CD1c-positive myeloid dendritic cell (primary cell): ENCODE data around the gene MTOR.

Experiments
- DNase-seq: peaks from one replicate; pipeline ENCODE4 v3.0.0-alpha.2; 2016; ENCODE audit errors: extremely low spot score

The MTOR gene

GRCh38 chr1:11062965-11063401 is 199.4 kb downstream of the MTOR start:
- peak; percentile 5 for DNase-seq

GRCh38 chr1:11061652-11062365 is 200.5 kb downstream of the MTOR start:
- no peak for DNase-seq

DNA sequence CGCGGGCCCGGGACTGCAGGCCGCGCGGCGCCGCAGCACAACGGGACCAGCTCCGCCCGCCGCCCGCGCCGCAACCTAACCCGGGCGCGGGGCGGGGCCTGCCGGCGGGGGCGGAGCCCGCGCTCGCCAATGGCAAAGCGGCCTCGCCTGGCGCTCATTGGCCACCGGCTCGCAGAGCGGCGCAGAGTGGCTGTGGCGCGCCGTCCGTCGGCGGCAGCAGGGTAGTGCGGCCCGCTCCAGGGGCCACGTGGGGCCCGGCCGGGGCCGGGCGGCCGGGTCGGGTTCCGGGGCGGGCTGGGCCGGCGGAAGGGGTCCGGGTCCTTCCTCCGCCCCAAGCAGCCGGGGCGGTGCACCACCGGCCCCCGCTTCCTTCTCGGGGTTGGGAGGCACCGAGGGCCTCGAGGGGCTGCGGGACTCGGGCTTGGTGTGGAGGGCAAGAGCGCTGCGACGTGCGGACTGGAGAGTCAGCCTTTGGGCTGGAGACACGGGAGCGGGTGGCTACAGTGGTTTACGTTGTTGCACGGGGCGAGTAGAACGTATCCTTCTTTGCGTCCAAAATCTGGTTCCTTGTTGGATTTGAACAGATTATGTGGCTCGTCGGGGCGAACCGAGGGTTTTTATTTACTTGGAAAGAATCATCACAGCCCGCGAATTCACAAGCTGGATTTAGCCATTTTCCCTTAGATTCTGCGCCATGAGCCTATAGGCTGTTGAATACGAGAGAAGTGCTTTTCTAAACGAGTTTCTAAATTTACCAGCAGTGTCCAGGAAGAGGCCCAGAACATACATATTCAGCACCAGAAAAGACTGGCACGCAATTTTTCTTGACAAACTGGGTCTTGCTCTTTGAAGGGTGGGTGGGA is 202.2 kb downstream of the MTOR start, which contains the start of gene SRM:
Gene SRM, minus strand, starts transcription at position 51 of the 863 bp plus-strand sequence. CDS start 75 bp downstream, outside the sequence.
- peak; percentile 97 for DNase-seq

DNA sequence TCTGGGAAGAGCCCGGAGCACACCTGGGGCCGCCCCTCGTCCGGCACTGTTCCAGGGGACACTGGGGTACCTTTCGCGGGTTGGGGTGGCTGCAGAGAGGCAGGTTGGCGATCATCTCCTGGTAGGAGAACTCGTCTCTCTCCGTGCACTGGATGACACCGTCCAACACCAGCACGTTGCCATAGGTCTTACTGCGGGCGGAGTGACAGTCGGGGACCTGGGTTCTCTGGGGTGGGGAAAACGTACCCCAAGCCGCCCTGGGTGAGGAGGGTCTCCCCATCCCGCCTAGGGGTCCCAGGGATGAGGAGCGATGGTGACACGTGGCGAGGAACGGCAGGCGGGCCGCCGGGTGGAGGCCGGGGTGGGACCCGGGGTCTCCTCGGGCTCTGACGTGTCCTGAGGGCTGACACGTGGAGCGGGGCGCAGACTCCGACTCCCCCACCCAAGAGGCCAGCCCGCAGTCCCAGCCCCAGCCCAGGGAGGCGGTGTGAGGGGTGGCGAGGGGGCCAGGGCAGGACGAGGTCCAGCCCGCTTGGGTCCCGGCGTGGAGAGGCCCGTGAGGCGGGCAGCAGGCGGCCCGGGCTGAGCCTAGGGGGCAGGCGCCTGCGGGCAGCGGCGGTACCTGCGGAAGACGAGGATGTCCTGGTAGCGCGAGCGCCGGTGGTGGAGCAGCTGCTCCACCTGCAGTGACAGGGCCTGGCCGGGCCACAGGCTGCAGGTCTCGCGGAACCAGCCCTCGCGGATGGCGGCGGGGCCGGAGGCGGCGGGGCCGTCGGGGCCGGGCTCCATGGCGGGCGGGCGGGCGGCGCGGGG is 203.0 kb downstream of the MTOR start:
- no peak for DNase-seq

GRCh38 chr1:11058595-11059154 is 203.7 kb downstream of the MTOR start:
- no peak for DNase-seq

DNA sequence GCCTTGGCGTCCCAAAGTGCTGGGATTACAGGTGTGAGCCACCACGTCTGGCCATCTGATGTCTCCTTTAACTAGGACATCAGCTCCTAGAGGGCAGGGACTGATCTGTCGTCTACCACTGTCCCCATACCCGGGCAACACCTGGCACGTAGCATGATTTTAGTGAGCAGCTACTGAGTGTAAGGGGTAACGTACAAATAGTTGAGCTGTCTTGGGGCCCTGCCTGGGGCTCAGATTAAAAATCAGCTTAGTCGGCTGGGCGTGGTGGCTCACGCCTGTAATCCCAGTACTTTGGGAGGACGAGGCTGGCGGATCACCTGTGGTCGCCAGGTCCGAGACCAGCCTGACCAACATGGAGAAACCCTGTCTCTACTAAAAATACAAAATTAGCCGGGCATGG is 204.3 kb downstream of the MTOR start:
- DNase-seq, result no peak

- DNase-seq, result no peak
Observed at GRCh38 chr1:11057477-11057876, 204.9 kb downstream of the MTOR start.
